Erythroblast (primary cell): ENCODE measurements around the gene PSMB10.

Source experiments
- GATA1 ChIP-seq: IDR thresholded peaks from 2 replicates; pipeline ENCODE4 v1.6.1; 2011; ENCODE audit warnings: low read depth, mild to moderate bottlenecking, control low read depth, low read length, moderate library complexity
- POLR2A ChIP-seq: IDR thresholded peaks from 2 replicates; pipeline ENCODE4 v1.6.1; 2011; ENCODE audit warnings: mild to moderate bottlenecking, low read length

DNA sequence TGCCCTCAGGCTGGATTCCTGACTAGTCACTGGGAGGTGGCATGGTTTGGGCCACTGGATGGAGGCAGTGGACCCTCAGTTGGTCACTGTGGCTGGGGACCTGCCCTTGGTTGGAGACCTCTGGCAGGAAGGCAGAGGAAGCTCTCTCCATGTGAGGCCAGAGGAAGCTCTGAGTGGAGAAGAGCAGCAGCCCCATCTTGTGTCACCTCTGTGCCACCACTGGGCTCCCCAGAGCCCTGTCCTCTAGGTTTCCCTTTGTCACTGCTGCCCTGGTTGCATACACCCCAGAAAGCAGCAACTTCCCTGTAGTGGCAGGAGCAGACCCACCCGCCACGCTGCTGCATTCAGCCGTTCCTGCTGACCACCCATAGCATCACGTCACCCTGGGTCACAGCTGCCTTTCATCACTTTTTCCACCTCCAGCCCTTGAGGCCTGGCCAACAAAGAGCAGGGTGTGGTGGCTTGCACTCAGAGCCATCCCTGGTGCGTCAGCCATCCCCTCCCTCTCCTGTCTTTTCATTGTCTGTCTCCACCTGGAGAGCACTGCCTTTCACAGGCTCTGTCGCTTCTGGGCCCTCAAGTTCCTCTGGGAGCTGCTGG lies 16.9 kb downstream of the PSMB10 start:
- TF ChIP-seq POLR2A (no peak), GATA1 (no peak)
